ENCODE results near the gene MAP2K7.
A peak's percentile ranks its signal among the peaks of the same experiment; 100 is the strongest.
"Not testable (repeated sequence)": the region's sequence is repeated elsewhere in the genome, so short reads cannot be mapped to it uniquely, and the experiment has no call there.

The MAP2K7 gene

DNA sequence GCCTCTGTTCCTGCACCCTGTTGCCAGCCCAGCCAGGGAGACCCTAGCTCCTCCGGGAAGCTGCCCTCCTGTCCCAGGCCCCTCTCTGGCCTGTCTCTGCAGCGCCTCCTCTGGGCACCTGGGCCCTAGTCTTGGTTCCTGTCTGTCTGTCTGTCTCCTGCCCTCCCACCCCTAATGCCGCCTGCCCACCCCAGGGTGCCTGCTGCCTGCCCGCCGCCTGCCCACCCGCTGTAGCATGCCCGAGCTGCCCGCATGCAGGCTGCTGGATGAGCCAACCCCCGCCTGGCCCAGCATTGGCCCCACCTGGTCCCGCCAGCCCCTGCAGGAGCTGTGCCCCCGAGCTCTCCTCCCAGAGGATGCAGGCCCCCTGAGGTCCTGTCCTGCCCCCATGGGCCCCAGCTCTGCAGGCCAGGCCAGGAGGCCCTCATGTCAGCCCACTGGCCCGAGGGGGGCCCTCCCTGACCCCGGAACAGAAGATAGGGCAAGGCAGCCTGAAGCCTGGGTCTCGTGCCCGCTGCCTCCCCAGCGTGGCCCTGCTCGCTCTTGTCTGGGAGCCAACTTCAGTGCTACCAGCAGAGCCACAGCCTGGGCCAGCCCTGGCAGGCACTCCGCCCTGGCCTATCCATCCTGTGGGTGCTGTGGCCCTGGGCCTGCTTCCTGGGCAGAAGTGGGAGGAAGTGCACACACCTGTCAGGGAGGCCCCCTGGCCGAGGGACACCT, 5.2 kb downstream of the MAP2K7 start:
- no peak for DNase-seq

DNA sequence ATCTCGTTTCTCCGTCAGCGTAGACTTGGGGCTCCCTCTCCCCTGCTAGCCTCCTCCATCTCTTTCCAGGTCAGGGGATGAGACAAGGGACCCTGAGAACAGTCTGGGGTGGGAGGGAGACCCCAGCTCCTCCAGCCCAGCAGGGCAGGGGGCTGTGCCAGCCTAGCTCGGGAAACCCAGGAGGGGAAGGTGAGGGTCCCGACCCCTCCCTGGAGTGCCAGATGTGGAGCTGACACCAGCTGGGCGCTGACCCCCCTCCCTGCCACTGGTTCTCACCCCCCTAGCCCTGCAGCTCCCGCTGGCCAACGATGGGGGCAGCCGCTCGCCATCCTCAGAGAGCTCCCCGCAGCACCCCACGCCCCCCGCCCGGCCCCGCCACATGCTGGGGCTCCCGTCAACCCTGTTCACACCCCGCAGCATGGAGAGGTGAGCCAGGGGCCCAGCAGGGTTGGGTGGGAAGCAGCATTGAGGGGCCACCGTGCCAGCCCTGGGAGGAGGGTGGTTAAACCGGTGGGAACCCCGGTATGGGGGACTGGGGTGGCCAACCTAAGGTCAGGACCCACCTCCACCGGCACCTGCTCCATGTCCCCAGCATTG, 5.9 kb downstream of the MAP2K7 start:
- no peak for DNase-seq

DNA sequence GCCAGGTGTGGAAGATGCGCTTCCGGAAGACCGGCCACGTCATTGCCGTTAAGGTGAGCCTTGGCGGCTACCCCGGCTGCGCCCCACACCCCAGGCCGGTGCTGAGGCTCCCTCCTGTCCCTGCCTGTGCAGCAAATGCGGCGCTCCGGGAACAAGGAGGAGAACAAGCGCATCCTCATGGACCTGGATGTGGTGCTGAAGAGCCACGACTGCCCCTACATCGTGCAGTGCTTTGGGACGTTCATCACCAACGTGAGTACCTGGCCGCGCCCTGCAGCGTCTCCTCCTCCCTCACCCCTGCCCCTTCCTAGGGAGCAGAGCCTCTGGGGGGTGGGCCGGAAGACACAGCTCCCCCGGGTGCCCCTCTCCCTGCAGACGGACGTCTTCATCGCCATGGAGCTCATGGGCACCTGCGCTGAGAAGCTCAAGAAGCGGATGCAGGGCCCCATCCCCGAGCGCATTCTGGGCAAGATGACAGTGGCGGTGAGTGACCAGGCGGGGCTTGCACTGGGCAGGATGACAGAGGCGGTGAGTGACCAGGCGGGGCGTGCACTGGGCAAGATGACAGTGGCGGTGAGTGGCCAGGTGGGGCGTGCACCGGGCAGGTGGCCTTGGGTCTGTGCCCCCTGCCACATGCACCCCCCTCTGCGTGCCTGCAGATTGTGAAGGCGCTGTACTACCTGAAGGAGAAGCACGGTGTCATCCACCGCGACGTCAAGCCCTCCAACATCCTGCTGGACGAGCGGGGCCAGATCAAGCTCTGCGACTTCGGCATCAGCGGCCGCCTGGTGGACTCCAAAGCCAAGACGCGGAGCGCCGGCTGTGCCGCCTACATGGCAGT, 6.9 kb downstream of the MAP2K7 start:
- DNase-seq, result no peak

DNA sequence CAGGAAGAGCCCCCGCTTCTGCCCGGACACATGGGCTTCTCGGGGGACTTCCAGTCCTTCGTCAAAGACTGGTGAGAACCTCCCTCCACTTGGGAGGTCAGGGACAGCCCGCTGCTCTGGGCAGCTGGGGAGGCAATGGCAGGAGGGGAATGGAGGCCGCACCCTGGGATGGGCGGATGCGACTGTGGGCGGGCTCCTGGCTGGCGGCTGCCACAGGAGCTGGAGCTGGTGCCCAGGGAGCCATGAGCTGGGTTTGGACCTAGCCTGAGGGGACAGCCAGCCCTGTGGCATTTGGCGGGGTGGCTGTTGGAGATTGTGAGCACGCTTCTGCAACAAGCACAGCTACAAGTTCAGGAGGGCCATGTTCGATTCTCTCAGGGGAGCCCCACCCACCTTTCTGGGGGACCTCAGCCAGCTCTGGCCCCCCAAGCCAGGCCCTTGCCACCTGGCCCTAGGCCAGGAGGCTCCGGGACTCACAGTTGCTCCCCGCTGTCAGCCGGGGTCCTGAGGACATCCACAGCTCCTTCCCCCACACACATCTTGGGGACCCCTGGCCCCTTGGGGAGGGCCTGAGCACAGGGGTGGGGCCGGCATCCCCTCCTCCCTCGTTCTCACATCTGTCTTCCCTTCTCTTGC, 7.9 kb downstream of the MAP2K7 start:
- DNase-seq, result no peak

DNA sequence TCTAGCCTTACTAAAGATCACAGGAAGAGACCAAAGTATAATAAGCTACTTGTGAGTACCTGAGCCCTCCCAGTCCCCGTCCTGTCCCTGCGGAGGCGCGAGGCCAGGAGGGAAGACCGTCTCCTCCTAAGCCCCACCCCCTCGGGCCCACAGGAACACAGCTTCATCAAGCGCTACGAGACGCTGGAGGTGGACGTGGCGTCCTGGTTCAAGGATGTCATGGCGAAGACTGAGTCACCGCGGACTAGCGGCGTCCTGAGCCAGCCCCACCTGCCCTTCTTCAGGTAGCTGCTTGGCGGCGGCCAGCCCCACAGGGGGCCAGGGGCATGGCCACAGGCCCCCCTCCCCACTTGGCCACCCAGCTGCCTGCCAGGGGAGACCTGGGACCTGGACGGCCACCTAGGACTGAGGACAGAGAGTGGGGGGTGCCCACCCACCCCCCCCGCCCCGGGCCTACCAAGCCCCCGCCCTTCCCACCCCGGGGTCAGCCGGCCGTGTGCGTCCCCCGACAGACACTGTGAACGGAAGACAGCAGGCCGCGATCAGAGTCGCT, 8.5 kb downstream of the MAP2K7 start:
- no peak for DNase-seq

DNA sequence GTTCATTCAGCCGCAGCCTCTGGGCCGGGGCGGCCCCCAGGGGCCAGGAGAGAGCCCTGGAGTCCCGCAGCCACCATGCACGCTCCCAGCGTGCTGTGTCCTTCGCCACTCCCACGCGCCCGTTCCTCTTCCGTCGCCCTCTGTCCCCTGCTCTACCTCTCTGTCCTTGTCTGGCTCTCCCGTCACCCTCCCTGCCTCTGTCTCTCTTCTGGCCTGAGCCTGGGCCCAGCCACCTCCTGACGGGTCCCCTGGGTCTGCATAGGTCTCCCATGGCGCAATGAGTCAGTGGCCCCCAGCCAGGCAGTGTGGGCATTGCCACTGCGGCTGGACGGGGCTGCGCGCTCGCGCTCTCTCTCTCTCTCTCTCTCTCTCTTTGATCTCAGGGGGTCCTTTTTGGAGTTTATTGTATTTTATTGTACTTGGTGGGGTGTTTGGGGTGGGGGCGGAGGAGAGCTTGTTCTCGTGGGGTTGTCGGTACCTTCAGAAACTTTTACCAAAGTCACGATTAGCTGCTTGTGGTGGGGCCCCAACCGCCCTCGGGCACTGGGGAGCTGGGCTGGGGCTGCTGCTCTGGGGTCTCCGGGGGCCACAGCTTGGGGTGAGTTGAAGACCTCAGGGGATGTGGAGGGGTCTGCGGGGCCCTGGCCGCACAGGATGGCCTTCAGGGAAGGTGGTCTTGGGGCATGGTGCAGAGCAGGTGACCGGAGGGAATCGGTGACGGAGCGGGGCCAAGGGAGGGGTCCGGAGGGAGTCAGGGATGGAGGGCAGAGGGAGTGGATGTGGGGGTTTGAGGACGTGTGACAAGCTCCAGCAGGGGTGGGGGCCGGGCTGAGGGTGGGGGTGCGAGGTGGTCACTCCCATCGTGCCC, 9.3 kb downstream of the MAP2K7 start:
- no peak for DNase-seq

- no peak for DNase-seq
These were observed 10.0 kb downstream of the MAP2K7 start for GRCh38 chr19:7913652-7914051.

GRCh38 chr19:7914099-7914498, 10.4 kb downstream of the MAP2K7 start:
- DNase-seq, result no peak

- no peak for DNase-seq
These were observed 10.9 kb downstream of the MAP2K7 start, which contains the start of gene TGFBR3L for GRCh38 chr19:7914598-7915045. Gene TGFBR3L, plus strand, starts transcription at chr19:7914830.

DNA sequence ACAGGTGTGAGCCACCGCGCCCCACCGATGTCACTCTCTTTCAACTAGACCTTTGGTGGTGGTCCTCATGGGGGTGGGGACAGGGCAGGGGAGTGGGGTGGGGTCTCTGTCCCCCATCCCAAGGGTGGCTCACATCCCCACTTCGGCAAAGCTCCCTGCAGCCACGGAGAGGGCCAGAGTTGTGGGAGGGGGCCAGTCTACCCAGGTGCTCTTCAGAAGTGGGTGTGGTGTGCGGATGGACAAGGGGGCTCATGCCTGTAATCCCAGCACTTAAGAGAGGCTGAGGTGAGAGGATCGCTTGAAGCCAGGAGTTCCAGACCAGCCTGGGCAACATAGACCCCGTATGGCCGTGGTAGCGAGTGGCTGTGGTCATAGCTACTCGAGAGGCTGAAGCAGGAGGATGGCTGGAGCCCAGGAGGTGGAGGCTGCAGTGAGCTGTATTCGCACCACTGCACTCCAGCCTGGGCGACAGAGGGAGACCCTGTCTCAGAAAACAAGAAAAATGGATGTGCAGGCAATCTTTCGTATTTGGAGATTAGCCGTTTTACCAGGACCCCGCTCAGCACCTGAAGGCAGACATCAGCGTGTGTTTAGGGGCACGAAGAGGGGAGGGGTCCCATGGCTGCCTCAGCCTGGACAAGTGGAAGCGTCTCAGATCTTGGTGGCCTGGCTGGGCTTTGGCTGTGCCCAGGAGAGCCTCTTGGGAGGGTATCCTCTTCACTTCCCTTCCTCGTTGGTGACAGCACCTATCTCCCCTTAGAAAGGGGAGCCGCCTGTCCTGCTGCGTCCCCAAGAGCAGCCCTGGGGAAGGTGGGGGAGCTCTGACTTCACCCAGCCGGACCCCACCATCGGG, 11.8 kb downstream of the MAP2K7 start:
- DNase-seq, result no peak

DNA sequence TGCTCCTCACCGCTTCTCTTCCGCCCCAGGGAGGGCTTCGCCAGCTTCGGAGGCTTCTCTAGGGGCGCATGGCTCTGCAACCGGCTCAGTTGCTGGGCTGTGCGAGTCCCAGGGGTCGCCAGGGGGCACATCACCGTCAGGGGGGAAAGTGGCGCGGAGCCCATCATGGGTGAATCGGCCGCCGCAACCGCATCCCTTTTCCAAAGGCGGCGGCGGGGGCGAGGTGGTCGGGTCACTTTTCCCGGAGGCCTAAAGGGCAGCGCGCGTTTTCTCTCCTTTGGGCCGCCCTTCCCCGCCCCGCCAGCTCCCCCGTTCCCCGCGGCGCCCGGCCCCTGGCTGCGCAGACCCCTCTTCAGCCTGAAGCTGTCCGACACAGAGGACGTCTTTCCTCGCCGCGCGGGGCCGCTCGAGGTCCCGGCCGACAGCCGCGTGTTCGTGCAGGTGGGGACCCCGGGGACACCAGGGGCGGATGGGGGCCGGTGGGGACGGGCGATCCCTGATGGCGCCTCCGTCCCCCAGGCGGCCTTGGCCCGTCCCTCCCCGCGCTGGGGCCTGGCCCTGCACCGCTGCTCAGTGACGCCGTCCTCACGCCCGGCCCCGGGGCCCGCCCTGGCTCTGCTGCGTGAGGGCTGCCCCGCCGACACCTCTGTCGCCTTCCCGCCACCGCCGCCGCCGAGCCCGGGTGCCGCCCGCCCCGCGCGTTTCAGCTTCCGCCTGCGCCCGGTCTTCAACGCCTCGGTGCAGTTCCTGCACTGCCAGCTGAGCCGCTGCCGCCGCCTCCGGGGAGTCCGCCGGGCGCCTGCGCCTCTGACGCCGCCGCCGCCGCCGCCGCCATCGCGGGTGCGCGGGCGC, 12.7 kb downstream of the MAP2K7 start:
- no peak for DNase-seq

DNA sequence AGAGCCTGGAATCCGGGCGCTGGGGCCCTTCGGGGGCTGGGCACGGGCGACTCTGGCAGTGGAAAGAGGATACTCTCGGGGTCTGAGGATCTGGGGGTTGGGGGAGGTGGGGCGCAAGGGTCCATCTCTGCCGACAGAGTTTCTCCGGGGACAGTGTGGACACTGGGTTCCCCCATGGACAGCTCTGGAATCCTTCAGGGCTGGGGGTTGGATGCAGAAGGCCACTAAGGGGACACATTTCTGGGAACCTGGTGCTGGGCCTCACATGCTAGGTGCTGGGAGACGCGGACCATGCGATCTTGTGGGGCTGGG, 13.2 kb downstream of the MAP2K7 start:
- DNase-seq, result no peak

- DNase-seq, result peak; percentile 55
These were observed 13.8 kb downstream of the MAP2K7 start for GRCh38 chr19:7917267-7918061.

DNA sequence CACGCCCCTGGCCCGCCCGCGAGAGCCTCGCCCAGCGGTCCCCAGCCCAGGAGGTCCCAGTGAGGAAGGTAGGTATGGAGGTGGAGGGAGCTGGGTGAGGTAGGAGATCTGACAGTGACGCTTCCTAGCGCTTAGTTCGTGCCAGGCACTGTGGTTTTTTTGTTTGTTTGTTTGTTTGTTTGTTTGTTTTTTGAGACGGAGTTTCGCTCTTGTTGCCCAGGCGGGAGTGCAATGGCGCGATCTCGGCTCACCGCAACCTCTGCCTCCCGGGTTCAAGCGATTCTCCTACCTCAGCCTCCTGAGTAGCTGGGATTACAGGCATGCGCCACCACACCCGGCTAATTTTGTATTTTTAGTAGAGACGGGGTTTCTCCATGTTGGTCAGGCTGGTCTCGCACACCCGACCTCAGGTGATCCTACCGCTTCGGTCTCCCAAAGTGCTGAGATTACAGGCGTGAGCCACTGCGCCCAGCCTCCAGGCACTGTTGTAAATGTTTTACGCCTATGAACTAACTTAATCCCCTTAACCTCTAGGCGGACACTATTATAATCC, 14.5 kb downstream of the MAP2K7 start:
- DNase-seq, result not testable (repeated sequence)

DNA sequence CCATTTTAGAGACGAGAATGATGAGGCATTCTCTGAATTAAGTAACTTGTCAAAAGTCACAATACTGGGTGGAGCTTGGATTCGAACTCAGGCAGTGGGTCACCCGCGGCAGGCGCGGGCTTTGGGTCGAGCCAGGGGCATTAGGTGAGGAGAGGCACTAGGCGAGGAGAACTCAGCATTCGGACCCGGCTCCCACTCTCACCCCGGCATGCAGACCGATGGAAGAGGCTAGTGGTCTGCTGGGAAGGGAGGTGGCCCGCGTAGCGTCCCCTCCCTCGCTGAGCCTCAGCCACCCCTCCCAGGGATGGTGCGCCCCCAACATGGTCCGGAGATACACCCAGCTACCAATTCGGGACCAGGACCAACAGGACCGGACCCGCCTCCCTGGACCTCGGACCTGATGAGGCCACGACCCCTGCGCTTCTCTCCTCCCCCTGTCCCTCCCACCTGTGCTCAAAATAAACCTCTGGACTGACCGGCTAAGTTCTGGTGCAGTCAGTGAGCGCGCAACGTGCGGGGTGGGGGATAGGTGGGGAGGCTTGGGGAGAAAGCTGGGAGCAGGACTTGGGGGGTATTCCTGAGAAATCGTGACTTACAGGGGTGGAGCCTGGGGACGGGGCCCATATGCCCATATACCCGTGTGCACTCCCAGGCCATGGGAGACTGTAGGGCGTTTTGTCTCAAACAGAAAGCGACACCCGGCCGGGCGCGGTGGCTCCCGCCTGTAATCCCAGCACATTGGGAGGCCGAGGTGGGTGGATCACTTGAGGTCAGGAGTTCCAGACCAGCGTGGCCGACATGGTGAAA, 15.1 kb downstream of the MAP2K7 start:
- no peak for DNase-seq

- peak; percentile 94 for DNase-seq
These were observed 16.2 kb downstream of the MAP2K7 start, which contains the start of gene SNAPC2 for GRCh38 chr19:7919610-7920518. Gene SNAPC2, plus strand, starts transcription at chr19:7920338. Its CDS starts 29 bp downstream, at chr19:7920367.
